Adrenal gland (tissue), 12 donors: ENCODE measurements around the gene MAGEF1. TPM values are rescaled to one million over a fixed set of nuclear protein-coding genes. Genes with fewer than 3 reads are reported as not detected.

Source experiments
- DNase-seq, 7 donors: peaks; one replicate each; pipeline ENCODE4 v3.0.0-alpha.2; 2019 to 2020
- H3K27ac ChIP-seq, 5 donors: fragments of 200-600 bp; sonication (generic) in 4 of 5; 1 replicate in 3 of 5; 2 replicates in 2 of 5; pipeline versions ENCODE4 v1.5.1 to v1.8.0; 2016 to 2020; ENCODE audit warnings: mild to moderate bottlenecking in 1 of 5
- H3K27me3 ChIP-seq: fragments of 200-600 bp; 2 replicates; pipeline ENCODE4 v1.8.0; 2021
- H3K36me3 ChIP-seq, 2 donors: fragments of 200-600 bp; replicated peaks in 1 of 2; 1 replicate in 1 of 2; 2 replicates in 1 of 2; pipeline versions ENCODE4 v1.5.1 to v1.8.0; 2018 to 2022
- H3K4me1 ChIP-seq, 2 donors: fragments of 200-600 bp; replicated peaks in 1 of 2; 1 replicate in 1 of 2; 2 replicates in 1 of 2; pipeline versions ENCODE4 v1.5.1 to v1.8.0; 2018 to 2021
- H3K4me3 ChIP-seq, 4 donors: fragments of 200-600 bp; sonication (generic) in 3 of 4; one replicate each; pipeline ENCODE4 v1.5.1; 2016 to 2018
- H3K9me3 ChIP-seq, 3 donors: fragments of 200-600 bp; sonication (generic) in 1 of 3; replicated peaks in 1 of 3; 1 replicate in 2 of 3; 2 replicates in 1 of 3; pipeline versions ENCODE4 v1.5.1 to v1.8.0; 2016 to 2021
- CTCF ChIP-seq, 6 experiments: fragments of 450-650 bp in 4 of 6; fragments of 200-600 bp in 2 of 6; sonication (generic) in 1 of 6; IDR thresholded peaks; 1 replicate in 5 of 6; 2 replicates in 1 of 6; pipeline versions ENCODE4 v1.5.1 to v1.8.0; 2016 to 2021; ENCODE audit warnings: antibody characterized with exemption in 6 of 6, mild to moderate bottlenecking in 2 of 6, moderate library complexity in 1 of 6
- POLR2A ChIP-seq, 2 donors: fragments of 450-650 bp; IDR thresholded peaks; one replicate each; pipeline ENCODE4 v1.6.1; 2017; ENCODE audit warnings: antibody characterized with exemption in 2 of 2, mild to moderate bottlenecking in 2 of 2, moderate library complexity in 1 of 2
- WGBS, 4 donors: extraction: QIAGEN DNeasy Blood & Tissue Kit in 2 of 4; methylation state at CpG; one replicate each; pipeline versions ENCODE4 v1.1.5 to v1.1.7; 2013 to 2017; 5-methylcytosine and 5-hydroxymethylcytosine counted together
- intact Hi-C, 2 donors: fragments of 100-400 bp; cut with DNase I; formaldehyde crosslinking; loops; one replicate each; pipeline versions ENCODE4 v1.14.1 to v1.15.0; 2022 to 2023
- polyA plus RNA-seq, 3 donors: library from polyadenylated mRNA; stranded (reverse); fragments of 200-250 nt in 2 of 3; fragments of 350-450 nt in 1 of 3; fragmentation: Illumina TruSeq in 1 of 3; extraction: RNeasy Lipid Tissue Mini Kit (QIAGEN cat#74804) in 1 of 3; gene quantifications; one replicate each; pipeline ENCODE4 v1.2.3, GENCODE V29; 2013 to 2014
- total RNA-seq, 9 donors: library from RNA; depleted of rRNA in 4 of 9; stranded (reverse); fragments of >200 nt in 4 of 9; fragments of 120-200 nt in 1 of 9; fragmentation: NEBNext Ultra II Directional in 1 of 9; extraction: Animal tissue kit (Norgen Biotek cat#: 25700) in 1 of 9; gene quantifications; one replicate each; pipeline versions ENCODE4 v1.1.0 to v1.2.4, GENCODE V29; 2013 to 2023
- donor health status: healthy with polysubstance abuse.
- donor health status: Bipolar disorder and iron deficiency.
- donor health status: DM: yes; HTN: yes; CAD: no.
- donor health status: DM: no; HTN: no; CAD: no.
- donor health status: DM: no; HTN: no; CAD: no.
- donor health status: DM: yes; HTN: yes; CAD: no.

Gene MAGEF1
- total and polyA plus RNA-seq, 12 donors: 22.1 to 69.1 (median 36.3) TPM

- Histone ChIP-seq H3K4me3 (no peak overlapping the region), H3K9me3 (no peaks in the 10 kb centered on the region), H3K27ac (no peak overlapping the region), H3K36me3 (no peaks in the 10 kb centered on the region), H3K4me1 (peaks cover 0 to 14% of the 10 kb centered on the region in 2 donors), H3K27me3 (no peaks in the 10 kb centered on the region)
- no peak for DNase-seq
- TF ChIP-seq POLR2A (IDR thresholded peaks at IDR 0.05) (no peak), CTCF (IDR thresholded peaks at IDR 0.05) (no peak)
- 81 to 85% (median 83%) methylated on average over 16 of the region's 16 CpGs for WGBS, 4 donors
- intact Hi-C loops: no loop called here
Measured at GRCh38 chr3:184693011-184693975, 18.6 kb downstream of the MAGEF1 start.

DNA sequence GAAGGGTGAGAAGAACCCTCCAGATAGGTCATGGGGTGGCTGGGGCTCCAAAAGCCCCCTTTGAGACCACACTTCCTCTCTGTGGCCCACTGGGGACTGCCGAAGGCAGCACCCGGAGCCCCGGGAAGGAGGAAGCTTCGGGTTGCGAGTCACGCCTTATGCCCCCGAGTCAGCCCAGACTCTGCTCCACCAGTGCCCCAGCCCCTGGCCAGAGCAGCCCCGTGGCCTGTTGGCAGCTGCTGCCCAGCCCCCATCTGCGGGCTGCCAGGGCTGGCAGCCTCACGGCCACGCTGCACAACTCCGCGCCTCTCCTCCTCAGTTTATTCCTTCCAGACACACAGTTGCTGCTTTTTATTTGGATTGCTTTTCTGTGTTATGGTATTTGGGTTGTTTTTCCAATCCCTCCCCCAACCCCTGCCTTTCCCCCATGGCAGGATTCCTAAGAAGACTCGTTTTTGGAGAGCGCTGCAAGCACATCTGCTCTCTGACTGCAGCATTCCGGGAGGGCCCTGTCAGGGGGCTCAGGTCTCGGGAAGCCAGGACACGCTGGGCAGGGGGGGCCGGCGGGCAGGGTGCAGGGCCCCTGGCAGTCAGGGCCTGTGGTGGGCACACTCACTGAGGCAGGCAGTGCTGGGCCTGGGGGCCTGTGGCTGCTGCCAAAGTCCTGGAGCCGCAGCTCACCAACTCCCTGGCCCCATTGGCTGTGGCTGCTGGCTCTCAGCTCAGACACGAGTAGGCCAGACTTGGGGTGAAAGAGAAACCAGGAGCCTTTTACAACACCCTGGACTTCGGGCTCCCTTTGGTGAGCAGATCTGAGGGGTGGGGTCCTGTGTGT, 20.2 kb downstream of the MAGEF1 start:
- intact Hi-C loops: no loop called here
- H3K4me1 ChIP-seq: peaks cover 0 to 26% of the 10 kb centered on the region in 2 donors
- TF ChIP-seq POLR2A (IDR thresholded peaks at IDR 0.05): no peak
- TF ChIP-seq CTCF (IDR thresholded peaks at IDR 0.05): no peak
- no peak overlapping the region for H3K4me3 ChIP-seq
- 44 to 63% (median 62%) methylated on average over 12 to 23 of the region's 23 CpGs for WGBS, 4 donors
- no peaks in the 10 kb centered on the region for H3K9me3 ChIP-seq
- no peaks in the 10 kb centered on the region for H3K36me3 ChIP-seq
- DNase-seq: peak in 1 of 7 donors; percentile 19
- no peaks in the 10 kb centered on the region for H3K27me3 ChIP-seq
- peak overlapping the region in 1 of 5 donors; percentile 16 for H3K27ac ChIP-seq

GRCh38 chr3:184690192-184690883, 21.5 kb downstream of the MAGEF1 start:
- Histone ChIP-seq H3K4me3 (no peak overlapping the region), H3K27me3 (no peaks in the 10 kb centered on the region), H3K4me1 (peaks cover 0 to 26% of the 10 kb centered on the region in 2 donors), H3K36me3 (no peaks in the 10 kb centered on the region), H3K9me3 (no peaks in the 10 kb centered on the region), H3K27ac (no peak overlapping the region)
- TF ChIP-seq CTCF (IDR thresholded peaks at IDR 0.05) (no peak), POLR2A (IDR thresholded peaks at IDR 0.05) (no peak)
- intact Hi-C loops: no loop called here
- WGBS, 4 donors: 85 to 93% (median 89%) methylated on average over 13 to 16 of the region's 16 CpGs
- no peak for DNase-seq
